COR-L47 (cell line): ENCODE data around the gene SLC2A3.
"Not testable (repeated sequence)": the region's sequence is repeated elsewhere in the genome, so short reads cannot be mapped to it uniquely, and the experiment has no call there.

ENCODE experiments used
- DNase-seq: peaks from one replicate; lab custom pipeline; 2025; lab: John Stamatoyannopoulos, UW

Gene SLC2A3

GRCh38 chr12:7915661-7916403, 20.2 kb downstream of the SLC2A3 start:
- no peak for DNase-seq

GRCh38 chr12:7910106-7910505, 25.9 kb downstream of the SLC2A3 start:
- not testable (repeated sequence) for DNase-seq

GRCh38 chr12:7907009-7907408, 29.0 kb downstream of the SLC2A3 start:
- no peak for DNase-seq

GRCh38 chr12:7906303-7906702, 29.7 kb downstream of the SLC2A3 start:
- not testable (repeated sequence) for DNase-seq

GRCh38 chr12:7905600-7906125, 30.3 kb downstream of the SLC2A3 start:
- DNase-seq = not testable (repeated sequence)

- peak; percentile 3 for DNase-seq
Measured at GRCh38 chr12:7905071-7905470, 30.9 kb downstream of the SLC2A3 start.

- not testable (repeated sequence) for DNase-seq
Measured at GRCh38 chr12:7902416-7902815, 33.6 kb downstream of the SLC2A3 start.

GRCh38 chr12:7899755-7900154, 36.2 kb downstream of the SLC2A3 start:
- DNase-seq = no peak

GRCh38 chr12:7896726-7897125, 39.3 kb downstream of the SLC2A3 start:
- DNase-seq = not testable (repeated sequence)

- no peak for DNase-seq
Measured at GRCh38 chr12:7892186-7892980, 43.6 kb downstream of the SLC2A3 start.

- no peak for DNase-seq
Measured at GRCh38 chr12:7884689-7885088, 51.3 kb downstream of the SLC2A3 start.

- not testable (repeated sequence) for DNase-seq
Measured at GRCh38 chr12:7881736-7882120, 54.3 kb downstream of the SLC2A3 start.

GRCh38 chr12:7880952-7881735, 54.8 kb downstream of the SLC2A3 start:
- not testable (repeated sequence) for DNase-seq

- DNase-seq = no peak
Measured at GRCh38 chr12:7879246-7879645, 56.7 kb downstream of the SLC2A3 start.

- no peak for DNase-seq
Measured at GRCh38 chr12:7877420-7877819, 58.6 kb downstream of the SLC2A3 start.

- DNase-seq = no peak
Measured at GRCh38 chr12:7872566-7873319, 63.2 kb downstream of the SLC2A3 start, which contains the start of gene SLC2A14. SLC2A14 (minus strand) TSS chr12:7872915; CDS start chr12:7869880, 3,035 bp downstream.

GRCh38 chr12:7870335-7870734, 65.7 kb downstream of the SLC2A3 start:
- DNase-seq = no peak
